Measurements from ENCODE around the gene SUMO3. TPM values are rescaled to one million over a fixed set of nuclear protein-coding genes. Genes with fewer than 3 reads are reported as not detected.

SUMO3 gene
- total and polyA plus RNA-seq, 2 of the 8 experiments (the other 6 are each of a cell fraction or from before 2014, with no cell fraction given): 96.8 to 101 TPM

DNA sequence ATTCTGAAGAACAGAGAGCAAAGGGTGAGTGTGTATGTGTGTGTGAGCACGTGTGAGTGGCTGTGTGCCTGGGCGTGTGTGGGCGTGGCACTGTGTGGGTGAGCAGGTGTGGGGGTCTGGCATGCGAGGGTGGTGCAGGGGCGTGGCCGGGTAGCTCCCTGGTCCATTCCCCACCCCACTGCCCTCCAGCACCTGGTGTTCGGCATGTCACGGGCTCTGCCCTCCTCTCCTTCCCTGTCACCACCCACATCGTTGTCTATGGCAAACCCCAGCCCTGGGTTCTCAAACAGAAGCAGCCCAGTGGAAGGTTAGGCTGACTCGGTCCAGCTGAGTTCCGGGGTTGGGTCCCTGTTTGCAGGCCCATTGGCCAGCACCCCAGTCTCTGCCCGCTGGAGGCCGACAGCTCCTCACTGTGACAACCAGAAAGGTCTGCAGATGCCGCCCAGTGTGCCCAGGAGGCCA lies 56.1 kb downstream of the SUMO3 start (continued):
- TF ChIP-seq, protein P1, sequence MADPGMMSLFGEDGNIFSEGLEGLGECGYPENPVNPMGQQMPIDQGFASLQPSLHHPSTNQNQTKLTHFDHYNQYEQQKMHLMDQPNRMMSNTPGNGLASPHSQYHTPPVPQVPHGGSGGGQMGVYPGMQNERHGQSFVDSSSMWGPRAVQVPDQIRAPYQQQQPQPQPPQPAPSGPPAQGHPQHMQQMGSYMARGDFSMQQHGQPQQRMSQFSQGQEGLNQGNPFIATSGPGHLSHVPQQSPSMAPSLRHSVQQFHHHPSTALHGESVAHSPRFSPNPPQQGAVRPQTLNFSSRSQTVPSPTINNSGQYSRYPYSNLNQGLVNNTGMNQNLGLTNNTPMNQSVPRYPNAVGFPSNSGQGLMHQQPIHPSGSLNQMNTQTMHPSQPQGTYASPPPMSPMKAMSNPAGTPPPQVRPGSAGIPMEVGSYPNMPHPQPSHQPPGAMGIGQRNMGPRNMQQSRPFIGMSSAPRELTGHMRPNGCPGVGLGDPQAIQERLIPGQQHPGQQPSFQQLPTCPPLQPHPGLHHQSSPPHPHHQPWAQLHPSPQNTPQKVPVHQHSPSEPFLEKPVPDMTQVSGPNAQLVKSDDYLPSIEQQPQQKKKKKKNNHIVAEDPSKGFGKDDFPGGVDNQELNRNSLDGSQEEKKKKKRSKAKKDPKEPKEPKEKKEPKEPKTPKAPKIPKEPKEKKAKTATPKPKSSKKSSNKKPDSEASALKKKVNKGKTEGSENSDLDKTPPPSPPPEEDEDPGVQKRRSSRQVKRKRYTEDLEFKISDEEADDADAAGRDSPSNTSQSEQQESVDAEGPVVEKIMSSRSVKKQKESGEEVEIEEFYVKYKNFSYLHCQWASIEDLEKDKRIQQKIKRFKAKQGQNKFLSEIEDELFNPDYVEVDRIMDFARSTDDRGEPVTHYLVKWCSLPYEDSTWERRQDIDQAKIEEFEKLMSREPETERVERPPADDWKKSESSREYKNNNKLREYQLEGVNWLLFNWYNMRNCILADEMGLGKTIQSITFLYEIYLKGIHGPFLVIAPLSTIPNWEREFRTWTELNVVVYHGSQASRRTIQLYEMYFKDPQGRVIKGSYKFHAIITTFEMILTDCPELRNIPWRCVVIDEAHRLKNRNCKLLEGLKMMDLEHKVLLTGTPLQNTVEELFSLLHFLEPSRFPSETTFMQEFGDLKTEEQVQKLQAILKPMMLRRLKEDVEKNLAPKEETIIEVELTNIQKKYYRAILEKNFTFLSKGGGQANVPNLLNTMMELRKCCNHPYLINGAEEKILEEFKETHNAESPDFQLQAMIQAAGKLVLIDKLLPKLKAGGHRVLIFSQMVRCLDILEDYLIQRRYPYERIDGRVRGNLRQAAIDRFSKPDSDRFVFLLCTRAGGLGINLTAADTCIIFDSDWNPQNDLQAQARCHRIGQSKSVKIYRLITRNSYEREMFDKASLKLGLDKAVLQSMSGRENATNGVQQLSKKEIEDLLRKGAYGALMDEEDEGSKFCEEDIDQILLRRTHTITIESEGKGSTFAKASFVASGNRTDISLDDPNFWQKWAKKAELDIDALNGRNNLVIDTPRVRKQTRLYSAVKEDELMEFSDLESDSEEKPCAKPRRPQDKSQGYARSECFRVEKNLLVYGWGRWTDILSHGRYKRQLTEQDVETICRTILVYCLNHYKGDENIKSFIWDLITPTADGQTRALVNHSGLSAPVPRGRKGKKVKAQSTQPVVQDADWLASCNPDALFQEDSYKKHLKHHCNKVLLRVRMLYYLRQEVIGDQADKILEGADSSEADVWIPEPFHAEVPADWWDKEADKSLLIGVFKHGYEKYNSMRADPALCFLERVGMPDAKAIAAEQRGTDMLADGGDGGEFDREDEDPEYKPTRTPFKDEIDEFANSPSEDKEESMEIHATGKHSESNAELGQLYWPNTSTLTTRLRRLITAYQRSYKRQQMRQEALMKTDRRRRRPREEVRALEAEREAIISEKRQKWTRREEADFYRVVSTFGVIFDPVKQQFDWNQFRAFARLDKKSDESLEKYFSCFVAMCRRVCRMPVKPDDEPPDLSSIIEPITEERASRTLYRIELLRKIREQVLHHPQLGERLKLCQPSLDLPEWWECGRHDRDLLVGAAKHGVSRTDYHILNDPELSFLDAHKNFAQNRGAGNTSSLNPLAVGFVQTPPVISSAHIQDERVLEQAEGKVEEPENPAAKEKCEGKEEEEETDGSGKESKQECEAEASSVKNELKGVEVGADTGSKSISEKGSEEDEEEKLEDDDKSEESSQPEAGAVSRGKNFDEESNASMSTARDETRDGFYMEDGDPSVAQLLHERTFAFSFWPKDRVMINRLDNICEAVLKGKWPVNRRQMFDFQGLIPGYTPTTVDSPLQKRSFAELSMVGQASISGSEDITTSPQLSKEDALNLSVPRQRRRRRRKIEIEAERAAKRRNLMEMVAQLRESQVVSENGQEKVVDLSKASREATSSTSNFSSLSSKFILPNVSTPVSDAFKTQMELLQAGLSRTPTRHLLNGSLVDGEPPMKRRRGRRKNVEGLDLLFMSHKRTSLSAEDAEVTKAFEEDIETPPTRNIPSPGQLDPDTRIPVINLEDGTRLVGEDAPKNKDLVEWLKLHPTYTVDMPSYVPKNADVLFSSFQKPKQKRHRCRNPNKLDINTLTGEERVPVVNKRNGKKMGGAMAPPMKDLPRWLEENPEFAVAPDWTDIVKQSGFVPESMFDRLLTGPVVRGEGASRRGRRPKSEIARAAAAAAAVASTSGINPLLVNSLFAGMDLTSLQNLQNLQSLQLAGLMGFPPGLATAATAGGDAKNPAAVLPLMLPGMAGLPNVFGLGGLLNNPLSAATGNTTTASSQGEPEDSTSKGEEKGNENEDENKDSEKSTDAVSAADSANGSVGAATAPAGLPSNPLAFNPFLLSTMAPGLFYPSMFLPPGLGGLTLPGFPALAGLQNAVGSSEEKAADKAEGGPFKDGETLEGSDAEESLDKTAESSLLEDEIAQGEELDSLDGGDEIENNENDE (IDR thresholded peaks at IDR 0.05; ENCODE audit: insufficient replicate concordance, low read length): no peak
- TF ChIP-seq BACH1 (IDR thresholded peaks at IDR 0.05; ENCODE audit: low read length) (no peak), EP300 (IDR thresholded peaks at IDR 0.05; ENCODE audit: borderline replicate concordance in 1 of 2, low read depth in 2 of 2, low read length in 2 of 2) (no peak), TAF1 (IDR thresholded peaks at IDR 0.05; ENCODE audit: low read depth, low read length) (no peak), ZNF274 (IDR thresholded peaks at IDR 0.05; ENCODE audit: borderline replicate concordance, extremely low read depth, low read length) (no peak), SIRT6 (IDR thresholded peaks at IDR 0.05; ENCODE audit: low read length) (no peak), RBBP5 (IDR thresholded peaks at IDR 0.05; ENCODE audit: borderline replicate concordance, low read depth, low read length) (no peak), FOSL1 (IDR thresholded peaks at IDR 0.05; ENCODE audit: insufficient read depth, low read depth, low read length) (no peak)
